Mesendoderm (in vitro differentiated cells): ENCODE data around the gene PYGB.
"Not testable (repeated sequence)": the region's sequence is repeated elsewhere in the genome, so short reads cannot be mapped to it uniquely, and the experiment has no call there.

Experiments
- DNase-seq: peaks from one replicate; pipeline ENCODE4 v3.0.0; 2013
- H2AK5ac ChIP-seq: 2 replicates; pipeline ENCODE4 v1.6.1; 2013; ENCODE audit warnings: low read length, inconsistent platforms
- H2BK120ac ChIP-seq: 2 replicates; pipeline ENCODE4 v1.6.1; 2013; ENCODE audit warnings: low read depth, mild to moderate bottlenecking, low read length, moderate library complexity, mixed read lengths
- H2BK15ac ChIP-seq: replicated peaks from 2 replicates; pipeline ENCODE4 v1.6.1; 2013; ENCODE audit warnings: low read depth, mild to moderate bottlenecking, moderate library complexity
- H2BK5ac ChIP-seq: 2 replicates; pipeline ENCODE4 v1.6.1; 2013; ENCODE audit warnings: low read length, inconsistent platforms
- H3K18ac ChIP-seq: 2 replicates; pipeline ENCODE4 v1.6.1; 2013; ENCODE audit warnings: mild to moderate bottlenecking, low read length, mixed read lengths
- H3K23ac ChIP-seq: one replicate; pipeline ENCODE4 v1.6.1; 2013; ENCODE audit warnings: low read length
- H3K27ac ChIP-seq: 2 replicates; pipeline ENCODE4 v1.5.1; 2013; ENCODE audit warnings: low read depth, mild to moderate bottlenecking, inconsistent platforms, low read length, moderate library complexity
- H3K27me3 ChIP-seq: 2 replicates; pipeline ENCODE4 v1.6.1; 2013; ENCODE audit warnings: low read length, control low read depth, mild to moderate bottlenecking, inconsistent platforms; ENCODE audit not compliant: insufficient read depth, poor library complexity
- H3K36me3 ChIP-seq: 2 replicates; pipeline ENCODE4 v1.6.1; 2013; ENCODE audit warnings: low read length, inconsistent platforms; ENCODE audit not compliant: control insufficient read depth, insufficient read depth
- H3K4ac ChIP-seq: one replicate; pipeline ENCODE4 v1.6.1; 2013; ENCODE audit warnings: low read depth, mild to moderate bottlenecking, low read length, moderate library complexity
- H3K4me1 ChIP-seq: 2 replicates; pipeline ENCODE4 v1.6.1; 2013; ENCODE audit warnings: low read depth, low read length, inconsistent platforms; ENCODE audit not compliant: control insufficient read depth
- H3K4me2 ChIP-seq: 2 replicates; pipeline ENCODE4 v1.6.1; 2013; ENCODE audit warnings: low read length
- H3K4me3 ChIP-seq: 2 replicates; pipeline ENCODE4 v1.5.1; 2013; ENCODE audit warnings: mild to moderate bottlenecking, low read length
- H3K56ac ChIP-seq: one replicate; pipeline ENCODE4 v1.6.1; 2013; ENCODE audit warnings: low read length
- H3K79me1 ChIP-seq: 2 replicates; pipeline ENCODE4 v1.6.1; 2013; ENCODE audit warnings: low read length, inconsistent platforms
- H3K79me2 ChIP-seq: 2 replicates; pipeline ENCODE4 v1.6.1; 2013; ENCODE audit warnings: mild to moderate bottlenecking, low read length; ENCODE audit not compliant: control insufficient read depth, insufficient read depth
- H3K9ac ChIP-seq: 2 replicates; pipeline ENCODE4 v1.6.1; 2013; ENCODE audit warnings: low read length, inconsistent platforms
- H4K5ac ChIP-seq: one replicate; pipeline ENCODE4 v1.6.1; 2013; ENCODE audit warnings: low read length
- H4K8ac ChIP-seq: one replicate; pipeline ENCODE4 v1.6.1; 2013; ENCODE audit warnings: low read depth, mild to moderate bottlenecking, control low read depth, low read length, moderate library complexity
- WGBS: extraction: QIAGEN DNeasy Blood & Tissue Kit; methylation state at CpG from one replicate; pipeline ENCODE4 v1.1.7; 2013; ENCODE audit warnings: low lambda C conversion rate, missing lambda C conversion rate; ENCODE audit not compliant: insufficient coverage; ENCODE audit errors: extremely low coverage; 5-methylcytosine and 5-hydroxymethylcytosine counted together

PYGB gene

GRCh38 chr20:25259358-25259757 is 11.5 kb downstream of the PYGB start:
- no peak overlapping the region for H2BK5ac ChIP-seq
- H4K5ac ChIP-seq = no peak overlapping the region
- H3K18ac ChIP-seq = no peak overlapping the region
- H3K4ac ChIP-seq = no peak overlapping the region
- no peak overlapping the region for H2BK120ac ChIP-seq
- H3K4me1 ChIP-seq = peaks cover 2% of the 10 kb centered on the region
- H3K79me1 ChIP-seq = peaks cover 20% of the 10 kb centered on the region
- DNase-seq = no peak
- no CpG with 5 or more reads among the region's 12 CpGs for WGBS
- H3K4me2 ChIP-seq = no peak overlapping the region
- H3K9ac ChIP-seq = no peak overlapping the region
- H2BK15ac ChIP-seq = no peak overlapping the region
- H4K8ac ChIP-seq = no peak overlapping the region
- peaks cover 2% of the 10 kb centered on the region for H3K36me3 ChIP-seq
- H3K27ac ChIP-seq = no peak overlapping the region
- H3K27me3 ChIP-seq = no peaks in the 10 kb centered on the region
- no peak overlapping the region for H3K23ac ChIP-seq
- no peak overlapping the region for H3K4me3 ChIP-seq
- no peak overlapping the region for H2AK5ac ChIP-seq
- peaks cover 6% of the 10 kb centered on the region for H3K79me2 ChIP-seq
- H3K56ac ChIP-seq = no peak overlapping the region

- Histone ChIP-seq H3K18ac (no peak overlapping the region), H3K4ac (no peak overlapping the region), H3K9ac (no peak overlapping the region), H3K4me2 (no peak overlapping the region), H3K56ac (no peak overlapping the region), H2BK15ac (no peak overlapping the region), H2BK120ac (no peak overlapping the region), H4K5ac (no peak overlapping the region), H3K4me3 (no peak overlapping the region), H3K23ac (no peak overlapping the region), H3K79me2 (peaks cover 6% of the 10 kb centered on the region), H2BK5ac (no peak overlapping the region), H2AK5ac (no peak overlapping the region), H3K27me3 (no peaks in the 10 kb centered on the region), H3K36me3 (peaks cover 2% of the 10 kb centered on the region), H4K8ac (no peak overlapping the region), H3K4me1 (peaks cover 2% of the 10 kb centered on the region), H3K79me1 (peaks cover 20% of the 10 kb centered on the region), H3K27ac (no peak overlapping the region)
- DNase-seq = no peak
- WGBS = no CpG with 5 or more reads among the region's 9 CpGs
These were observed 11.9 kb downstream of the PYGB start for GRCh38 chr20:25259788-25260254.

GRCh38 chr20:25260770-25261437 is 13.0 kb downstream of the PYGB start:
- H3K27me3 ChIP-seq, H2AK5ac ChIP-seq: not testable (repeated sequence)
- no CpG with 5 or more reads among the region's 16 CpGs for WGBS

GRCh38 chr20:25269057-25269832 is 21.4 kb downstream of the PYGB start:
- H2BK15ac ChIP-seq = no peak overlapping the region
- peaks cover 4% of the 10 kb centered on the region for H3K36me3 ChIP-seq
- H3K18ac ChIP-seq = no peak overlapping the region
- H2BK120ac ChIP-seq = no peak overlapping the region
- H3K4me3 ChIP-seq = no peak overlapping the region
- H4K8ac ChIP-seq = no peak overlapping the region
- H3K79me1 ChIP-seq = no peaks in the 10 kb centered on the region
- H2BK5ac ChIP-seq = no peak overlapping the region
- H3K4ac ChIP-seq = no peak overlapping the region
- H3K56ac ChIP-seq = no peak overlapping the region
- no peak for DNase-seq
- H3K27me3 ChIP-seq = no peaks in the 10 kb centered on the region
- H3K4me2 ChIP-seq = no peak overlapping the region
- H3K9ac ChIP-seq = no peak overlapping the region
- no peaks in the 10 kb centered on the region for H3K4me1 ChIP-seq
- no peaks in the 10 kb centered on the region for H3K79me2 ChIP-seq
- WGBS = no CpG with 5 or more reads among the region's 11 CpGs
- H3K23ac ChIP-seq = no peak overlapping the region
- no peak overlapping the region for H3K27ac ChIP-seq
- no peak overlapping the region for H4K5ac ChIP-seq
- no peak overlapping the region for H2AK5ac ChIP-seq

More at GRCh38 chr20:25260770-25261437, 13.0 kb downstream of the PYGB start:
- not testable (repeated sequence) for H3K4ac ChIP-seq, H2BK5ac ChIP-seq, H3K23ac ChIP-seq, H3K36me3 ChIP-seq, H3K56ac ChIP-seq, H3K18ac ChIP-seq, H4K5ac ChIP-seq, H3K4me3 ChIP-seq, H3K79me2 ChIP-seq, H3K27ac ChIP-seq, H2BK120ac ChIP-seq, H3K4me1 ChIP-seq, DNase-seq, H4K8ac ChIP-seq, H2BK15ac ChIP-seq, H3K9ac ChIP-seq, H3K4me2 ChIP-seq
- peaks cover 15% of the 10 kb centered on the region for H3K79me1 ChIP-seq

GRCh38 chr20:25269833-25270170 is 21.9 kb downstream of the PYGB start:
- no peak overlapping the region for H3K56ac ChIP-seq
- no peak overlapping the region for H4K5ac ChIP-seq
- no peak overlapping the region for H3K27ac ChIP-seq
- no peak for DNase-seq
- H2AK5ac ChIP-seq = no peak overlapping the region
- no peak overlapping the region for H2BK120ac ChIP-seq
- no peaks in the 10 kb centered on the region for H3K79me2 ChIP-seq
- no peaks in the 10 kb centered on the region for H3K4me1 ChIP-seq
- H3K18ac ChIP-seq = no peak overlapping the region
- H3K9ac ChIP-seq = no peak overlapping the region
- H3K4me2 ChIP-seq = no peak overlapping the region
- no peaks in the 10 kb centered on the region for H3K27me3 ChIP-seq
- no peak overlapping the region for H3K4me3 ChIP-seq
- H2BK5ac ChIP-seq = no peak overlapping the region
- no CpG with 5 or more reads among the region's 6 CpGs for WGBS
- no peaks in the 10 kb centered on the region for H3K79me1 ChIP-seq
- peaks cover 4% of the 10 kb centered on the region for H3K36me3 ChIP-seq
- H3K4ac ChIP-seq = no peak overlapping the region
- no peak overlapping the region for H3K23ac ChIP-seq
- no peak overlapping the region for H2BK15ac ChIP-seq
- H4K8ac ChIP-seq = no peak overlapping the region
